Prostate gland (tissue), 2 donors: ENCODE measurements around the gene KCNG2. TPM values are rescaled to one million over a fixed set of nuclear protein-coding genes. Genes with fewer than 3 reads are reported as not detected.

ENCODE experiments used
- DNase-seq: peaks from one replicate; pipeline ENCODE4 v3.0.0-alpha.2; 2019; ENCODE audit warnings: low spot score
- H3K27ac ChIP-seq, 2 donors: fragments of 200-600 bp; sonication (generic); 2 replicates each; pipeline ENCODE4 v1.5.1; 2017 to 2019
- H3K27me3 ChIP-seq: fragments of 200-600 bp; sonication (generic); replicated peaks from 2 replicates; pipeline ENCODE4 v1.5.1; 2019; ENCODE audit not compliant: insufficient read depth
- H3K36me3 ChIP-seq, 2 donors: fragments of 200-600 bp; sonication (generic); 1 replicate in 1 of 2; 2 replicates in 1 of 2; pipeline versions ENCODE4 v1.5.1 to v1.8.1; 2017 to 2019
- H3K4me1 ChIP-seq: fragments of 200-600 bp; sonication (generic); replicated peaks from 2 replicates; pipeline ENCODE4 v1.5.1; 2019
- H3K4me3 ChIP-seq, 2 donors: fragments of 200-600 bp; sonication (generic); 2 replicates each; pipeline ENCODE4 v1.5.1; 2017 to 2019
- H3K9me3 ChIP-seq: fragments of 200-600 bp; sonication (generic); 2 replicates; pipeline ENCODE4 v1.5.1; 2017
- CTCF ChIP-seq, 4 experiments: fragments of 200-600 bp in 2 of 4; fragments of 450-650 bp in 2 of 4; sonication (generic) in 2 of 4; IDR thresholded peaks; 1 replicate in 3 of 4; 2 replicates in 1 of 4; pipeline ENCODE4 v1.5.1; 2016 to 2019; ENCODE audit warnings: antibody characterized with exemption in 4 of 4, mild to moderate bottlenecking in 2 of 4, moderate library complexity in 2 of 4
- POLR2A ChIP-seq: fragments of 450-650 bp; IDR thresholded peaks from one replicate; pipeline ENCODE4 v1.6.1; 2016; ENCODE audit warnings: antibody characterized with exemption, mild to moderate bottlenecking
- POLR2AphosphoS5 ChIP-seq: sonication (generic); formaldehyde crosslinking; IDR thresholded peaks from one replicate; pipeline ENCODE4 v1.6.1; 2017; ENCODE audit warnings: antibody characterized with exemption
- WGBS: methylation state at CpG from one replicate; pipeline ENCODE4 v1.1.5; 2018; 5-methylcytosine and 5-hydroxymethylcytosine counted together
- intact Hi-C: fragments of 100-400 bp; cut with DNase I; formaldehyde crosslinking; loops from one replicate; pipeline ENCODE4 v1.14.2; 2022
- total RNA-seq, 2 donors: library from RNA; depleted of rRNA; stranded (reverse); fragments of >200 nt; gene quantifications; one replicate each; pipeline ENCODE4 v1.1.0, GENCODE V29; 2016

The KCNG2 gene
- total RNA-seq, 2 donors from 2014 or later = 3.7 TPM; not detected in 1

GRCh38 chr18:79764131-79764530 is 33.6 kb upstream of the KCNG2 start:
- DNase-seq = no peak
- Histone ChIP-seq H3K27ac (no peak overlapping the region), H3K9me3 (no peaks in the 10 kb centered on the region), H3K27me3 (no peaks in the 10 kb centered on the region), H3K4me3 (no peak overlapping the region), H3K4me1 (no peaks in the 10 kb centered on the region), H3K36me3 (no peaks in the 10 kb centered on the region)
- 82% methylated on average over 6 of the region's 6 CpGs for WGBS
- TF ChIP-seq CTCF (IDR thresholded peaks at IDR 0.05) (no peak), POLR2A (no peak), POLR2AphosphoS5 (no peak)
- intact Hi-C loops = no loop called here

GRCh38 chr18:79765491-79766245 is 32.1 kb upstream of the KCNG2 start:
- no peaks in the 10 kb centered on the region for H3K9me3 ChIP-seq
- H3K27me3 ChIP-seq = no peaks in the 10 kb centered on the region
- intact Hi-C loops = no loop called here
- WGBS = 59% methylated on average over 14 of the region's 14 CpGs
- H3K27ac ChIP-seq = no peak overlapping the region
- no peaks in the 10 kb centered on the region for H3K36me3 ChIP-seq
- no peaks in the 10 kb centered on the region for H3K4me1 ChIP-seq
- no peak overlapping the region for H3K4me3 ChIP-seq
- no peak for DNase-seq
- no peak for TF ChIP-seq CTCF (IDR thresholded peaks at IDR 0.05)
- no peak for TF ChIP-seq POLR2AphosphoS5
- TF ChIP-seq POLR2A = no peak

GRCh38 chr18:79766308-79766707 is 31.4 kb upstream of the KCNG2 start:
- Histone ChIP-seq H3K27me3 (no peaks in the 10 kb centered on the region), H3K4me3 (no peak overlapping the region), H3K9me3 (no peaks in the 10 kb centered on the region), H3K36me3 (no peaks in the 10 kb centered on the region), H3K27ac (no peak overlapping the region), H3K4me1 (no peaks in the 10 kb centered on the region)
- DNase-seq = no peak
- intact Hi-C loops = no loop called here
- TF ChIP-seq POLR2A (no peak), POLR2AphosphoS5 (no peak), CTCF (IDR thresholded peaks at IDR 0.05) (no peak)
- WGBS = 42% methylated on average over 16 of the region's 16 CpGs

- Histone ChIP-seq H3K27ac (no peak overlapping the region), H3K4me1 (no peaks in the 10 kb centered on the region), H3K9me3 (no peaks in the 10 kb centered on the region), H3K36me3 (no peaks in the 10 kb centered on the region), H3K27me3 (no peaks in the 10 kb centered on the region), H3K4me3 (no peak overlapping the region)
- WGBS = 54% methylated on average over 3 of the region's 3 CpGs
- no peak for DNase-seq
- intact Hi-C loops = no loop called here
- TF ChIP-seq CTCF (IDR thresholded peaks at IDR 0.05) = no peak
- no peak for TF ChIP-seq POLR2A
- TF ChIP-seq POLR2AphosphoS5 = no peak
Observed at GRCh38 chr18:79768745-79769144, 29.0 kb upstream of the KCNG2 start.
